ENCODE results near the gene ZNF827.
"Not testable (repeated sequence)": the region's sequence is repeated elsewhere in the genome, so short reads cannot be mapped to it uniquely, and the experiment has no call there.

The ZNF827 gene

DNA sequence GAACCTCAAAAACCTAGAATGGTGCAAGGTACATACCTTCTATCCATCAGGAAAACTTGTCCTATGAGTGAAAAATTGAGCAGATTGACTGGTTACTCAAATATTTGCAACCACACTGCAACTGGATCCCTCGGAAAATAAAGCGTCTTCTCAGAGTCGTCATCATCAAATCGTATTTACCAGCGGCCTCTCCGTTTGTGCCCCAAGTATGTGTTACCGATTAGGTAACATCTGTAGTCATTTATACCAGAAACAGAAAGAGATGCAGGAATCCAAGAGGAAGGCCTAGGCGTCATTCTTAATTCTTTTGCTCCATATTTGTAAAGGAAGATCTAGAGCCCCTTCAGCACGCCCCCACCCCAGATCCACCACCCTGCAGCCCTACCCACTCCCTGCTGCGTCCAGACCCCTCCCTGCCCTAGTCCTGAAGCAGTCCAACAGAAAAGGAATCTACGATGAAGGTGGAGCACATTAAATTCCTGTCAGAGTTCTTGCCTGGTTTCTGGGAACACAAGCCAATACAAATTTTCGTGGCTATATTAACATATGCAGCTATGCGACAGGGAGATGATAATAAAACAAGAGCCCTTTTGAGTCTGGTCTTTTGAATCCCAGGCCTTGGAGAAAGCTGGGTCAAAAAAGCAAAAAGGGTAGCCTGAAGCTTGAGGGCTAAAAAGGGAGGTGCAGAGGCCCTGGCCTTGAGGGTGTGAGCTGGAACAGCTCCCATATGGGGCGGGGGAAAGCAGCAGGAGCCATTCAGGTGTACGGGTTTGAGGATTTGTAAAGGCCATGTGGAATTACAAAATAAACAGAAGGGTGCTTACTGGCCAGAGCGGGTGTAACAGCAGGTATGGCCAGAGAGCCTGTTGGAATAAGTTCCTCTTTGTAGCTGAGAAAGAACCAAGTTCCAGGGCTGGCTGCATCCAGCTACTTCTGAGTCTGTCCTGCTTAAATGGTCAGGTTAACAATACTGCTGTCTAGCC lies 77.0 kb downstream of the ZNF827 start:
- no peak for DNase-seq

DNA sequence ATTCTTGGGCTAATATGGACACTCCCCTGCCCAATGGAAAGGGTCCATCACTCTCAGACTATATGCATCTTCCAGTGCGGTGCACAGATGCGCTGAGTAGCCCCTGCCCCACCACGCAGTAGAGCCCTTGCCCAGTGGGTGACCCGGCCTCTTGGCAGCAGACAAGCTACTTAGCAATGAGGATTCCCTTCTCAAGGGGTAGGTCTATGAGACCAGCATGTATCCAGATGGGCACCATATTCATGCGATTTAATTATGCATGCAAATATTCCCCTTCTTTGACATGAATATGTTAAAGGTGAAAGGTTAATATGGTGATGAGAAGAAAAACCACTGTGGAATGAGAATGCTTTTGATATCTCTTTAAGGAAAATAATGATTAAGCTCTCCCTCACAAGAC lies 77.7 kb downstream of the ZNF827 start:
- DNase-seq: no peak

DNA sequence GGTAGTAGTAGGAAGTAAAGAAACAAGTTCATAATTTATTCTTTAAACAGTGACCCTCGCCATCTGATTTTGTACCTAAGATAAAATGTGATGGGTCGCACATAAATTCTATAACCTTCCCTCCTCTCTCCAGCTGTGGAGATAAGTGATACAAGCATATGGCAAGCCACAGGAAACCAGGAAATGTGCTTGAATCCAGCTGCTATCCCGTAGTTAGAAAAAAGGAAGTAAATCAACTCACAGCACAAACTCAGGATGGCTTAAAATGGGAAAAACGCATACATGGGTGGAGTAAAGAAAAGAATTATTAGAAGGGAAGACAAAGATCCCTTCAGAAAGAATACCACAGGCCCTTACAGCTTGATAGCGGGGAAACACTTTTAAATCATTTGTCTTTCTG lies 78.2 kb downstream of the ZNF827 start:
- DNase-seq: no peak

DNA sequence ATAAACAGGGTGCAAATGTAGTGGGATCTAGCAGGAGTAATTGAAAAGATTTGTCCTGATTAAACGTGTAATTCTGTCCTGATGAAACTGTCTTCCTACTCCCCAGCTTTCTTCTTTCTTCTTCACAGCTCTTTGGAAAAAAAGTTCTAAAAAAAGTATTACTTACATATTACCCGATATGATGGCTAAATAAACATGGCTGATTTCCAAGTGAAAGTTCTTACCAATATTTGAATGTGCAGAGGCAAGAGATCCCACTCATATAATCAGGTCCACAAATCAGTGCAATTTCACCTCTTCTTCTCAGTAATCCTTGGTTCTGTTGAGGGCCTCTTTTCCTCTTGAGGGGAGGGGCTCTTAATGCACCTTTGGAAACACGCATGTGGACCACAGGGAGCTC lies 78.7 kb downstream of the ZNF827 start:
- DNase-seq: no peak

DNA sequence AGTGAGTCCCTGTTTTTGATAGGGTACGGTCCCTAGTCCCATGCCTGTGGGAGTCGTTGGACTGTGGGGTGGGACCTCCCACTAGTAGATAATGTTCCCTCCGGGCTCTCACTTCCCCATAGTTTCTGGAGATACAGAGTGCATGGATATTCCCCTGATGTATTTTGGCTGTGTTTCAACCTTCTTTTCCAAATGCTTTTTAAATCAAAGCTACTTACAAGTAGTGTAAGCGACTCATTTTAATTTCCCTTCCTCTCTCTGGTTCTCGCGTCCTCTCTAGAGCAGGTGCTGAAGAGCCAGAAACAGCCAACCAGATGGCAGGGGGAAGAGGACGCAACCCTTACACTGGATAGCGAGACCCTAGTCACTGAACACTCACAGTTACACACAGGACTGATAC lies 79.2 kb downstream of the ZNF827 start:
- DNase-seq: no peak

DNA sequence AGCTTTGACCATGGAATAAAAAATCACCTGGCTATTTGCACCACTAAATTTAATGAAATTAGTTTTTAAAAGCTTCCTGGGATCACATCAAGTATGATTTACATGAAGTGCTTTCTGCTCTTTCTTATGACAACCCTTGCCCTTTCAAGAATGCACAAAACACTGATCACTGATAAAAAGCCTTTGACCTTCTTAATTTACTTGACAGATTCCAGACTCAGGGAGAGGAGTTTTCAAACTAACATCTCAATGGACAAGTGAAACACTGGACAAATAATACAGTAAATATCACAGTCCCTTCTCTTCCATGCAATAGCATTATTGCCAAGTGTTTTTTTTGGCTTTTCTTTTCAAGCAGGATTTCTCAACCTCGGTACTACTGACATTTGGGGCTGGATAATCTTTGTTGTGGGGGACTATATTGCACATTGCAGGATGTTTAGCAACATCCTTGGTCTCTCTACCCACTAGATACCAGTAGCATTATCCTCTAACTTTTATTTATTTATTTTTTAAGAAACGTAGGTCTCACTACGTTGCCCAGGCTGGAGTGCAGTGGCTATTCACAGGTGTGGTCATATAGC lies 86.3 kb downstream of the ZNF827 start:
- no peak for DNase-seq

DNA sequence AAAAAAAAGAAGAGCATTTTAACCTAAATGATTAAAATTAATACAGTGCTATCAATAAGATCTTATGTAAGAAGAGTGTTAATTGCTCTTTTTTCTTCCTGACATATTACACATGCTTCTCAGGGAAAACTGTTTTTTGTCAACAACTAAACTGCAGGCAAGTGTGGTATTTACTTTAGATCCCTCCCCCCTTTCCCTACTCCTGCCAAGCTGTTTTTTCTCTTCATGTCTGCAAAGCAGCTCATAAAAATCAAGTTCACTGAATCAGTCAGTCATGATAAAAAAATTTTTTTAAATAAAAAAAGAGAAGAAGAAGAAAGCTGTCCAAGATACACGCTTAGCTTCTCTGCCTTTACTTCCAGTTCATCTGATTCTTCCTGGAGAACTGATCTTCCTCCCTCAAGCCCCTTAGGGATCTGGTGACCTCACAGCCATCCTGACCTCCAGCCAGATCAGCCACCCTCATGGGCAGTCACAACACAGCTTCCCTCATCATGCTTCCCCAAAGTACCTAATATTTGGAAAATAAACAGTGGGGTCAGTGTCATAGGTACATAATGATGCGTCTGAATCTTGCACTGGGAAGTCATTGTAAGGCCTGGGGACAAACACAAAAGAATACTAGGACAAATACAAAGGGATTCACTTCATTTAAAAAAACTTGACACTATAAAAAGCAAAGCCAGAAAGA lies 87.0 kb downstream of the ZNF827 start:
- no peak for DNase-seq

DNA sequence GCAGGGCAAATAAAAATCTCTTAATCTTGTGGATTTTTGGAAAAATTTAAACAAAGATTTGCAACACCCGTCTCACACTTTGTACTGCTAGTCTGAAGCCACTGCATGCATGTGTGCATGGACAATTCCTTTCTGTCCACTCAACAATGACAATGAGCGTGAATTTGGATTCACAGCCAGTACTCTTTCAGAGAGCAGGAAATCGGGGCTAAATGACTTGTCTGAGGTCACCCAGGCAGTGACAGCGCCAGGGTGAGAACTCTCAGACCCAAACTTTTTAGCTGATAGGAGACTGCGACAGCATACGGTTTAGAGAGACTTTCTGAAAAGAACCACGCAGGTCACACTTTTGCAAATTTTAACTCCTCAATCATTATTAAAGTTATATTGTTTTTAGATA lies 90.9 kb downstream of the ZNF827 start:
- DNase-seq: no peak

DNA sequence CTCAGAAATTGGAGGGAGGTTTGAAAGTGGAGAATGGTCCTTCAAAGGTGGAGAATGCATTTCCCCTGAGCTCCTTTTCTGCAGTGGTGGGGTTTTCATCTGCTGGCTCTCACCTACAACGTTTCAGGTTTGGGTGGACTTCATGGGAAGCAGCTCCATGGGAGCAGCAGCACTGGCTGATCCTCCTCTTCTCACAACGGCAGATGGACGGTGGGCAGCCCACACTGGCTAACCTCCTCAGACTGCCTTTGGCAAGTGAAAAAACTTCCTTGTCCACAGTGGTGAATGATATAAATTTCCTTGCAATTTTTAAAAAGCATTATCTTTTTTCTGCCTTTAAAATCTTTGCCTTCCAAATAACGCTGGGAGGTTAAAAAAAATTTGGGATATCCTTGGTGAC lies 93.5 kb downstream of the ZNF827 start:
- DNase-seq: no peak

DNA sequence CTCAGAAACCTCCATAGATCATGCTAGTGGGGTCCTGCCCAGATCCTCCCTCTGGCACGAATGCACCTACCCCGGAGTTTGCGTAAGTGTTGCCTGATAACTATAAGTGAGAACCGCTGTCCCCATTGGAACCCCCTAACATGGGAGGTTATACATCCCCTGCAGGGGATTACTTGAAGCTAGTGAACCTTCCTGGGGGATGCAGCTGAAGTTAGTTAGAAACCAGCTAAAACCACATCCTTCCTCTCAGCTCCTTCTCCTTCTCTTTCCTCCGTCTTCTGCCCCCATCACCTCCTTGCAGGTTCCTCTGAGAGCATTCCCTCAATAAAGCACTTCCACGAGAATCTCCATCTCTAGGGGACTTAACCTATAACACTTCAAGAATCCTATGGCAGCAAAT lies 95.0 kb downstream of the ZNF827 start:
- no peak for DNase-seq

DNA sequence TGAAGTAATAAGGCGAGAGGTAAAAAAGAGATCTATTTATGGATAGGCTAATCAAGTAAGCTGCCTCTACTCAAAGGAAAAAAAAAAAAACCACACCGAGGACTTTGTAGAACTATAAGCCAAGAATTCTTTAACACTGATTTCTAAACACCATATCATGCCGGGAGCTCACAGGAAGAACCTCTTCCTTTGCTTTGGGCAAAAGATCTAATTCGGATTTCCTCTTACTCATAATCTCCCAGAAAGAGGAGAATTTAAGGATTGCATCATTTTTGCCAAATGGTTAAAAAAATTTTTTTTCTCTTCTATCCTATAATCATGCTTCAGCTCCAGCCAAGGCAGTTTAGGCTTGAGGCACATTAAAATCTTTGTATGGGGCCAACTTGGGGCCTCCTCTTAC lies 95.5 kb downstream of the ZNF827 start:
- DNase-seq: no peak

DNA sequence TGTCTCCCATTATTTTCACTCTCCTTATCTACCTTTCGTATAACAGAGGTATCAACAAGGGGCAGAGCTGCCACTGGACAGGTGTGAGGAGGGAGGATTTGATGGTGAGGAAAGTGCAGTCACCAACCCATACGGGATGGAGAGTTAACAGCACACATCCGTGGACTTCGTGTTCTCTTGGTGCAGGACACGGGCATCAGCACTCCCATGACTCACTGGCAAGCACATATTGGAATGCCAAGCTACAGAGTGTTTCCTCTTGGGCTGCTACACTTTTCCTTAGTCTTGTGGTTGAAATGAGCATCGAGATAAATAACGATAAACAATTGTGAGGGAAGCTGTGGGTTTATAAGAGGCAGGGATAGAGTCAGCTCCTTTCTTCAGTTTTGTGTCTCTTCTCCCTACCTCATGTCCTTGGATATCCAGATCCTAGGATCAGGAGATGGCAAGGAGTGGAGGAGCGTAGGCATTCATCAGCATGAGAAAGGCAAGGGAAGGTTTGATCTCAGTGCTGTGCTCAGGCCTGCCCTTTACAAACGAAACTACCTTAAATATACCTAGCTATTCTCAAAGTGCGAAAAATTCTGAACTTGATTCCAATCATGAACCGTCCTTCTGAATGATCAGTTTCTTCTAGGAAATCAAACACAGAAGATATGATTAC lies 96.3 kb downstream of the ZNF827 start:
- no peak for DNase-seq

DNA sequence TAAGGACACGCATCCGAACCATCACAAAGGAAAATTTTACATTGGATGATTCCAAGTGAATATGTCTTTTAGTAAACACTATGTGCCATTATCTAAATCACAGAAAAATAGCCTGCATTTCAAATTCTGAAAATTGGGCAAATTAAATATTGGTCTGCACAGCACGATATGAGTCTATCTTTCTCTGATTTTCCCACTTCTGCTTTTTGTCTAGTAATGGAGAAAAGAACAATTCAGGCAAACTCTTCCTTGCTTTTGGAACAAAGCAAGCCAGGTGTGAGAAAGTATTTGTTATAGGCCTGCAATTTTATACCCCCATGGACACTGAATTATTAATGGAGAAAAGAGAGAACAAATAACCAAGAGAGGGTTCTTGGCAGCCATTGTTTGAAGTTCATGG lies 97.8 kb downstream of the ZNF827 start:
- no peak for DNase-seq

DNA sequence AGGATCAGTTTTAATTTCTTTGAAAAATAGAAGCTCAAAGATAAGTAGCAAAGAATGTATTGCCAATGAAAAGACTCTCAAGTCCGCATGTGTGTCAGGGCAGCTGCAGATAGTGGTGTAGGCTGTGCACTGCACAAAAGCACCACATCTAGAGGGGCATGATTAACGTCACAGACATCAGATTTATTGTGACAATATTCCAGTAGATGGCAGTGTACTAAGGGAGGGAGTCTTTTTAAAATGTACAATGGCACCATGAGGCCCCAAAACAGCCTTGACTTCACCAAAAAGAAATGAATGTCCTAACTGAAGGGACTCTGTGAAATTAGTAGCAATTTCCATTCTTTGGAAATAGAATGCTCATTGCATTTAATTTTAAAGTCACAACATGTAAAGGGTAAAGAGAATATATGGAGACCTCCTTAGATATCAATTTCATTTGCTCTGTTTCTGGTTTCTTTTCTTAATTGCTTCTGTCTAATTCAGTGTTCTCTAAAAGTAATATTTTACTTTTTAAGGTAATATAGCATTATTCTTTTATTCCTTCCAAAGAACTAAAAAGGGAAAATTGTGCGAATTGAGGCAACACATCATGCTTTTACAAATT lies 98.4 kb downstream of the ZNF827 start:
- peak in 1 of 2 experiments; percentile 30 for DNase-seq

DNA sequence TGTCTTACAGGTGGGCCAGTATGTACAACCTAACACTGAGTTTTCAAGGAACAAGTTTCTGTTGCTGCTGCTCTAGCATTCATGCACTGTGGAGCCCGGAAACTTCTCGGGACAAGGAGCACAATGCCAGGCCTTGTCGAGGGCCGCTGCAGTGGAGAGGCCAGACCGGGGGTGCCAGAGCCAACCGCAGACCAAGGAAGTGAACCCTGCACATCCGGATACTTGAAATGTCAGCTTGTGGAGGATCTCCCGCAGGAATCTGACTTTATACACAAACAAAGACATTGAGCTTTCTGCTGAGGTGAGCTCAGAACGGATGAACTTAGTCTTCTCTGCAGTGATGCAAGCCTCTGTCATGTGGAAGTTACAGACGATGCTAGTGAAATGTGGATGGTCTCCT lies 99.5 kb downstream of the ZNF827 start:
- DNase-seq: no peak

DNA sequence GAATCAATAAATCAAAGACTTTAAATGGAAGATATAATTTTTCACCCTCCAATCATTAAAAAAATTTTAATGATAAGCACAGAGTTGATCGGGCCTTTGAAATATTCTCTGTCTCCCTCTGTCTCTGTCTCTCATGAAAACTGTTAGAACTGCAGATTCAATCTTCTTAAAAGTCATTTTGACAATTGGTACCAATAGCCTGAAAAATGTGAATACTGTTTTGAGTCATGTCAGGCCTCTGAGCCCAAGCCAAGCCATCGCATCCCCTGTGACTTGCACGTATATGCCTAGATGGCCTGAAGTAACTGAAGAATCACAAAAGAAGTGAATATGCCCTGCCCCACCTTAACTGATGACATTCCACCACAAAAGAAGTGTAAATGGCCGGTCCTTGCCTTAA lies 106.2 kb downstream of the ZNF827 start:
- DNase-seq: not testable (repeated sequence)

DNA sequence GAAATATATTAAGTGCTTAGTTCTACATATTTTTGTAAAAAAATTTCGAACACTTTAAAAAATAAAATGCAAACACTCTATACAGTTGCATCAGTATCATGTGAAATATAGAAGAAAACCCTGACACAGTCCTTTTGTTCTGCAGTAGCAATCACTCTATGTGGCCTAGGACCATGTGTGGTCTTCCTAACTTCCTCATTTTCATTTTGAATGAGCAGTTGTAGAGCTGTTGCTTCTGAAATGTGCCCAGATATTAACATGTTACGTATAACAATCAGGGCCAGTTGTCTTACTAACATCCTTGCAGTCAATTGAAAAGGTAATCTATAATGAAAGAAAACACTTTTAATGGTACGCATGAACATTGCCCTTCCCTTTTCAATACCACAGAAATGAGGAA lies 107.9 kb downstream of the ZNF827 start:
- no peak for DNase-seq

DNA sequence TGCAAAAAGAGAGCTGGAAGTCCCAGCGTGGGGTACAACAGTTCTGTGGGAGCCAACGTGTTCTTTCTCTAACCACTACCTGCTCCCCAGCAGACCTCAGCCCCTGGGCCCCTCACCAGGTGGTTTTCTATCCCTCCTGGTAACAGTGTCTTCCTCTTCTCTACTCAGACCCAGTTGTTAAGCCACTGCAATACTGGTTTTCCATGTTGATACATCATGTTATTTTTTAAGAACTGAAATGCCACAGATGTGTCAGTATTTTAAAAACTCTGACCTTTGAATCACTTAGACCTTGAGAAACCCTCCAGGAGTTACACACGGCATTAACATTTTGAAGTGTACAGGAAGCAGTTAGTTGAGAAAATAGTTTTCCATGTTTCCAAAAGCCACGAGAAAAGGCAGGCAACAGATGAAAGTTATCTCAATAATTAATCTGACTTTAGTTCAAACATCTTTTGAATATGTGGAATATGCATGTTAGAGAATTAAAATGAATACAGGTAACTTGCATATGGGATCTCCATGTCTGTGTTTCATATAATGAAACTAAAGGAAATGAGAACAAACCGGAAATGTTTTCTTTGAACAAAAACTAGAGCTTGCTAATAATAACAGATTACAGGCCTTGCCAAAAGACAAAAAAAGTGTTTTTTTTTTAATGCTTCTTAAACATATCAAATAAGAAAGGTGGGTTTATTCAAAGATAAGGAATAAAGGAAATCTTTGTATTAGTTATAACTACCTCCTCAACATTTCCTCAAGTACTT lies 108.8 kb downstream of the ZNF827 start:
- DNase-seq: no peak

DNA sequence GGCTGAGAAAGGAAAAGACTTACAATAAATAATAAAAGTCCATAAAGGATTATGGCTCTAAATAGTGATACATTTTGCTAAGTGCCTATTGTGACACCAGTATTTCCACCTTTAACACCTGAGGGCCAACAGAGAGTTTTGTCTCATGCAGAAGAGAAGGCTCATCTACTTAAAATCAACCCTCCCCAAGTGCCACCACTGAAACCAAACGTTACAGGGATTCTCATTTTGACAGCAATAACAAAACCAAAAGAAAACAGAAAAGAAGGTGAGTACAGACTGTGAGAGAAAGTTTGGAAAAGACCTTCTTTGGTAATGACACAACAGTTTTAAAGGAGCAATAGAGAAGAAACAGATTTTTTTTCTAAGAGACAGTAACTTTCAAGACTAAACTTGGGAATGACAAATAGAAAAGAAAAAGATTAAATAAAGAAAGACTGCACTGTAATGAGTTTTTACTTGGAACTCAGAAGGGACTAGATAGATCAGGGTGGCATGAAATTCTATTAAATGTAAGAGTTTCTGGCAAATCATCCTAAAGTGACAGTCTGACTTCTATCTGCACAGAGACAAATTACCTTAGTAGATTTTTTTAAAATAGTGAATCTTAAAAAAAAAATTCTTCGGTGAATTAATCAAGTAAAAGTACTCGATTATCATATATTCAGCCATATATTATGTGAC lies 109.7 kb downstream of the ZNF827 start:
- DNase-seq: no peak

DNA sequence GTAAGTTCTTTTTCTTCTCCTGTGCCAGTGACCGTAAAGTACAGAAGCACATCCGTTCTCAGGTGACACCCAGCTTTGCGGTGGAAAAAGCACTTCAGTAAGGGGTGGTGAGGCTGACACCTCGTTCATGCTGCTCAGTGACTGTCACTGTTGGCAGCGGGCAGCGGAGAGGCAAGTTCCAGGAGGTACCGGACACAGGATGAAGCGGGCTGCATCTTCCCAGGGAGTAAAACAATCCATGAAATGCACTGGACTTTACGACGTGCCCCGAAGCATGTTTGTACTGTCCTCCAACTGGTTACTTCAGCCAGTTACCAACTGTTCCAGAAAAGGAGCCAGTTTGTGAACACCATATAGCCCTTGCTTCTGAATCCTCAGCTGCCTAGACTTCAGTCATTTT lies 110.7 kb downstream of the ZNF827 start:
- DNase-seq: no peak

DNA sequence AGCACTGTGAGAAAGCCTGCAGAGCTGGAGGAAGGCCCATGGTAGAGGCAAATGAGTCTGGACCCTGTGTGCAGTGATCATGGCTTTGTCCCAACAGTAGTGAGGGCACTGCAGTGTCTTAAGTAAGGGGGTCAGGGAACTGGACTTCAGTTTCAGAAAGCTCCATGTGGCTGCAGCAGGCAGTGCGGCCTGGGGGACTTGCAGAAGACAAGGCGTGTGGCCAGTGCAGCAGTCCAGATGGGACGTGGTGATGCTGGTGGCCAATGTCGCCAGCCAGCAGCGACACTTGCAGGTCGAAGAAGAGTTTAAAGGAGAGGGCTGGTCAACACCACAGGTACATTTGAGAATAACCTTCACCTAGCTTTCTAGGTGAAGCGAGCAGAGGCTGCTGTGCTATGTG lies 113.4 kb downstream of the ZNF827 start:
- DNase-seq: no peak

DNA sequence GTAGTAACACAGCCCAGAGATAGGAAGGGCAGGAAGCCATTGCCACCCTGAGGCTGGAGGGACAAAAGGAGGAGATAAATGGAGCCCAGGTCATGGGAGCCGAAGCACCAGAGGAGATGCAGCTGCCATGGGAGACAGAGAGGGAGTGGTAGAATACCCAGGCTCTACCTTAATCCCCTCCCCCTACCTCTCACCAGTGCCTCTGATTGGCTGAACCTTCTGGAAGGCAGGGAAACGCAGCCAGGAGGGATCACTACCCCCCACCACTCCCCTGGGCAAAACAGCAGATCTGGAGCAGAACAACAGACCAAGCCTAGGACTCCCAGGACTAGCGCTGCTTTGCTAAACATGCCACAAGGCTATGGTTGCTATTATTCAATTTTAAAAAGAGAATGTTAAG lies 114.2 kb downstream of the ZNF827 start:
- no peak for DNase-seq
